GOT3 (cell line): Measurements from ENCODE around the gene UGGT2.
"Not testable (repeated sequence)": the region's sequence is repeated elsewhere in the genome, so short reads cannot be mapped to it uniquely, and the experiment has no call there.

Experiments used
- DNase-seq: peaks from one replicate; lab custom pipeline; 2025; ENCODE audit warnings: mixed read lengths; lab: John Stamatoyannopoulos, UW

UGGT2 gene

DNA sequence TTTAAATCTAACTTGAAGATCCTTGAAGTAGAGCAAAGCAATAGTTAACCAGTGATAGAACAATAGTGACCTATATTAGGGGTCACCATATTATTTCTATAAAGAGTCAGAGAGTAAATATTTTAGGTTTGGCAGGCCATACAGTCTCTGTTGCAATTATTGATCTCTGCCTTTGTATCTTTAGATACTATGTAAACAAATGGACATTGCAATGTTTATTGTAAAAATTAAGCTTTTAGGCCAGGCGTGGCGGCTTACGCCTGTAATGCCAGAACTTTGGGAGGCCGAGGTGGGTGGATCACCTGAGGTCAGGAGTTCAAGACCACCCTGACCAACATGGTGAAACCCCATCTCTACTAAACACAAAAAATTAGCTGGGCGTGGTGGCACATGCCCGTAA is 80.5 kb downstream of the UGGT2 start:
- DNase-seq: not testable (repeated sequence)

DNA sequence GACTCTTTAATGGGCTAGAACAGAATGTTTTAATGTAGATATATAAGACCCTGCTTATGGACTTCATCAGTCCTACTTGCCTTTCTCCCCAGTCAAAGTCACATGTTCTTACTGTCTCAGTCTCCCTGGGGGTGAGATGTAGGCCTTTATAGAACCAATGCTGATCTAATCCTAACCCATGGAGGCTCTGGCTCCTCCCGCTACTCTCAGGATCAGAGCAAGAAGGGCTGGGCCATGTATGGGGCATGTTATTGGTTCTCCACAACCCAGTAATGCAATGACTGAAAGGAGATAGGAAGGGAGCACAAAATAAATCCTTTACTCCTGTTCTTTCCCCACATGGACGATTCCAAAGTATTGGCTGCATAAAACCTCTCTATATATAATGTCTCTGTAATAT is 82.3 kb downstream of the UGGT2 start:
- DNase-seq: no peak

DNA sequence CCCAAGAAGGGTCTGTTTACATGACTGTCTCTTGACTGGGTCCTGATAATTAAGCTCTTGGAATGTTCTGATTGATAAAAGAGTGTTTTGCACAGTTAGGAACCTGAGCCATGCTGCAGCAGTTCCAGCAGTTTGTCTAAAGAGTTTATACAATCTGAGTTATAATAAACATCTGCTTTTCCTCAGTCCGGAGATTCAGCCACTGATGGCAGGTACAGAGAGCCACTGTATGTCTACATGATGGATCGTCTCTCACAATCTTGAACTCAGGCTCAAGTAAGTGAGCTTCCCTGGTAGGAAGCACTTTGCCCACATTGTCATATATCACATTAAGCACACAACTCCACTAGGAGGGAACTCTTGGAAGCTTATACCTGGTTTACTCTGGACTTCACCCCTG is 84.3 kb downstream of the UGGT2 start:
- no peak for DNase-seq

GRCh38 chr13:95957331-95957730 is 95.9 kb downstream of the UGGT2 start:
- no peak for DNase-seq

- DNase-seq: no peak
Measured at GRCh38 chr13:95956589-95957148, 96.5 kb downstream of the UGGT2 start.

DNA sequence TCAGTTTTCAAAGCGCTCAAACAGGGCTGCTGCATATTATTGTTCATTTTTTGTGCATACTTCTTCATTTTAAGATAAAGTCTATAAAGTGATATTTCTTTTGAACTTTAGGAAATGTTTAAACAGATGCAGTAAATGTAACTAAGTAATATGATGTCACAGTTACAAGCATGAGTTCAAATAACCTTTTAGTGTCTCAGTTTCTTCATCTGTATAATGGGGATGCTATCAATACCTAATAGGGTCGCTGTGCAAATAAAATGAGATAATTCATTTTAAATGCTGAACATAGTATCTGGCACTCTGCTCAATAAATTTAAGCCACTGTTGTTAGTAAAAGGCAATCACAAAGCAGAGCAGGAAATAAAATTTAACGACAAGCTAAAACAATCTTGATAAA is 97.5 kb downstream of the UGGT2 start:
- DNase-seq: no peak

DNA sequence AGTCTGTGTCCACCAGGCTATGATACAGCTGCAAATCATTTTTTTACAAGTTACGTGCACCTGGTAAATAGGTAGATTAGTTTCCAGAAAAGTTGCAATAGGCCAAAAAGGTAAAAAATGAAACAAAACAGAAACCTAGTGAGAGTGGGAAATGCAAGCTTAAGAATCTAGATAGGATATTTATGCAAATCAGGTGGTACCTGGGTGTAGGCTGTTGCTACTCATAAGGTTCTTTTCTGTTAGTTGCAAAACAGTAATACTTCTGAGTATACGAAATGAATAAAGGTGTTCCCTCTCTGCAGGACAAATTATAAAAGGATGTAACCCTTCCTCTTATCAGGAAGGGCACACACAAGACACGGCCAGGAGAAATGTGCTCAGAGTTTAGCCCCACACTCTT is 97.9 kb downstream of the UGGT2 start:
- DNase-seq: no peak

GRCh38 chr13:95954266-95954665 is 98.9 kb downstream of the UGGT2 start:
- no peak for DNase-seq

DNA sequence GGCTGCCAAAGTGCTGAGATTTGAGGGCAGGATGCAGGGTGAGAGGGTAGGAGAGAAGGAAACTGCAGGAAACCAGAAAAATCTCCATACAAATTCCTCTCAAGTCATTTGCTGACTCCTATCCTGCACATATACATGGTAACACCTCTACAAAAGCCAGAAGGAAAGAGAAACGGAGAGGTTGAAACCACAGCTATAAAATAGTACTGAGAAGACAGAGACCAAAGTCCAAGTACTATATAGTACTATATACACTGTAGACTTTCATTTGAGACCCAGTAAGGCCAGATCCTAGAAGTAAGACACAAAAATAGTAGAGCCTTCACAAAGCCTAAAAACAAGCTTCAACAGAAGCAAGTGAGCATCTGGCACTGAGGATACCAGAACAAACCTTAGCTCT is 103.1 kb downstream of the UGGT2 start:
- no peak for DNase-seq

DNA sequence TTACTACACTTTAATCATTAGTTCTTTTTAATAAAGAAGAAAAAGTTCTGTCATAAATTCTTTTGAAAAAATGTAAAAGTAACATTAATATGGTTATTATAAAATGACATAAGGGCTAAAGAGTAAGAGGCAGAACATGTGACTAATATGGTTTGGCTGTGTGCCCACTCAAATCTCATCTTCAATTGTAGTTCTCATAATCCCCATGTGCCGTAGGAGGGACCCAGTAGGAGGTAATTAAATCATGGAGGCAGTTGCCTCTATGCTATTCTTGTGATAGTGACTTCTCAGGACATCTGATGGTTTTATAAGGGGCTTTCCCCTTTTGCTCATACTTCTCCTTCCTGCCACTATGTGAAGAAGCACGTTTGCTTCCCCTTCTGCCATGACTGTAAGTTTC is 104.5 kb downstream of the UGGT2 start:
- no peak for DNase-seq

DNA sequence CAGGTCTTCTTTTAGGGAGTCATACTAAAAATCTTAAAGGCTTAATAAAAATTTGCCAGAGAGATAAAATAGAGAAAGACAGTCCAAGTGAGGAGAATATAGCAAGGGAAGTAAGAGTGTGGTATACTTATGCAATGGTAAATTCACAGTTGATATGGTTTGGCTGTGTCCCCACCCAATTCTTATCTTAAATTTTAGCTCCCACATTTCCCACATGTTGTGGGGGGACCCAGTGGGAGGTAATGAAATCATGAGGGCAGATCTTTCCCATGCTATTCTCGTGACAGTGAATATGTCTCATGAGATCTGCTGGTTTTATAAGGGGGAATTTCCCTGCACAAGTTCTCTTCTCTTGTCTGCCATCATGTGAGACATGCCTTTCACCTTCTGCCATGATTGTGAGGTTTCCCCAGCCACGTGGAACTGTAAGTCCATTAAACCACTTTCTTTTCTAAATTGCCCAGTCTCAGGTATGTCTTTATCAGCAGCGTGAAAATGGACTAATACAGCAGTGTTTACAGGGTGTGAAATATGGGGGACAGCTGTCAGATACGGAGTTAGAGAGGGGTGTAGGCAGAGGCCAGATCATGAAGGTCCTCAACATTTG is 115.4 kb downstream of the UGGT2 start:
- no peak for DNase-seq

- DNase-seq: no peak
Measured at GRCh38 chr13:95931300-95932025, 121.7 kb downstream of the UGGT2 start.

GRCh38 chr13:95929430-95929829 is 123.8 kb downstream of the UGGT2 start:
- no peak for DNase-seq

DNA sequence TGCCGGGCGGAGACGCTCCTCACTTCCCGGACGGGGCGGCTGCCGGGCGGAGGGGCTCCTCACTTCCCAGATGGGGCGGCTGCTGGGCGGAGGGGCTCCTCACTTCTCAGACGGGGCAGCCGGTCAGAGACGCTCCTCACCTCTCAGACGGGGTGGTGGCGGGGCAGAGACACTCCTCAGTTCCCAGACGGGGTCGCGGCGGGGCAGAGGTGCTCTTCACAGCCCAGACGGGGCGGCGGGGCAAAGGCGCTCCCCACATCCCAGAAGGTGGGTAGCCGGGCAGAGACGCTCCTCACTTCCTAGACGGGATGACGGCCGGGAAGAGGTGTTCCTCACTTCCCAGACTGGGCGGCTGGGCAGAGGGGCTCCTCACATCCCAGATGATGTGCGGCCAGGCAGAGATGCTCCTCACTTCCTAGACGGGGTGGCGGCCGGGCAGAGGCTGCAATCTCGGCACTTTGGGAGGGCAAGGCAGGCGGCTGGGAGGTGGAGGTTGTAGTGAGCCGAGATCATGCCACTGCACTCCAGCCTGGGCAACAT is 124.8 kb downstream of the UGGT2 start:
- not testable (repeated sequence) for DNase-seq

GRCh38 chr13:95926231-95926630 is 127.0 kb downstream of the UGGT2 start:
- DNase-seq: no peak

DNA sequence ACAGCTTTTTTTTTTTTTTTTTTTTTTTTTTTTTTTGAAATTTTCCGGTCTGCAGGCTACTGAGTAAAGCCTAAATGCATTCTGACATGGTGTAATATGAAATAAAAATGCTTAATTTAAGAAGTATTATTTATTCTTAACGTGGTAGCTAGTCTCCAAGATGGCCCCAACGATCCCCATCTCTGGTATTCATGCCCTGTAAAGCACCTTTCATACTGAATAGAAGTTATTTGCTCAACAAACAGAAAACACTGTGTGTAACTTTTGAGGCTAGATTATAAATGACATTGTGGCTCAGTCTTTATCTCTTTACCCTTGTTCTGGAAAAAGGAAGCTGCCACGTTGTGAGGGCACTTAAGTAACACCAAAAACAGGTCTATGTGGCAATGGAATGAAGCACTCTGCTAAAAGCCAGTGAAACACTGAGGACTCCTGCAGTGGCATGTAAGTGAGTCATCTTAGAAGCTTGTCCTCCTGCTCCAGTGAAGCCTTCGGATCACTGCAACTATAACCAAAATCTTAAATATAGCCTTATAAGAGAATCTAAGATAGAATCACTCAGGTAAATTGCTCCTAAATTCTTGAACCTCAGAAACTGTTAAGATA is 128.7 kb downstream of the UGGT2 start:
- DNase-seq: no peak

- DNase-seq: no peak
Measured at GRCh38 chr13:95921485-95921884, 131.7 kb downstream of the UGGT2 start.

- DNase-seq: no peak
Measured at GRCh38 chr13:95920485-95920884, 132.7 kb downstream of the UGGT2 start.

DNA sequence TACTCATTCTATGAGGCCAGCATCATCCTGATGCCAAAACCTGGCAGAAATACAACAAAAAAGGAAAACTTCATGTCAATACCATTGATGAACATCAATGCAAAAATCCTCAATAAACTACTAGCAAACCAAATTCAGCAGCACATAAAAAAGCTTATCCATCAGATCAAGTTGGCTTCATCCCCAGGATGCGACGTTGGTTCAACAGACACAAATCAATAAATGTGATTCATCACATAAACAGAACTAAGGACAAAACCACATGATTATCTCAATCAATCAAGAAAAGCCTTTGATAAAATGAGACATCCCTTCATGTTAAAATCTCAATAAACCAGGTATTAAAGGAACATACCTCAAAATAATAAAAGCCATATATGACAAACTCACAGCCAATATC is 134.3 kb downstream of the UGGT2 start:
- no peak for DNase-seq

- DNase-seq: no peak
Measured at GRCh38 chr13:95914991-95915501, 138.2 kb downstream of the UGGT2 start.

DNA sequence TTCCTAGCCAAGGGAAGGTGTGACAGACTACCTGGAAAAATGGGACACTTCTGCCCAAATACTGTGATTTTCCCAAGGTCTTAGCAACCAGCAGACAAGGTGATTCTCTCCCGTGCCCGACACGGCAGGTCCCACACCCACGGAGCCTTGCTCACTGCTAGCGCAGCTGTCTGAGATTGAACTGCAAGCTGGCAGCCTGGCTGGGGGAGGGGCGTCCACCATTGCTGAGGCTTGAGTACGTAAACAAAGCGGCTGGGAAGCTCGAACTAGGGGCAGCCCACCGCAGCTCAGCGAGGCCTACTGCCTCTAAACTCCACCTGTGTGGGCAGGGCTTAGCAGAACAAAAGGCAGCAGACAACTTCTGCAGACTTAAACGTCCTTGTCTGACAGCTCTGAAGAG is 146.2 kb downstream of the UGGT2 start:
- no peak for DNase-seq

DNA sequence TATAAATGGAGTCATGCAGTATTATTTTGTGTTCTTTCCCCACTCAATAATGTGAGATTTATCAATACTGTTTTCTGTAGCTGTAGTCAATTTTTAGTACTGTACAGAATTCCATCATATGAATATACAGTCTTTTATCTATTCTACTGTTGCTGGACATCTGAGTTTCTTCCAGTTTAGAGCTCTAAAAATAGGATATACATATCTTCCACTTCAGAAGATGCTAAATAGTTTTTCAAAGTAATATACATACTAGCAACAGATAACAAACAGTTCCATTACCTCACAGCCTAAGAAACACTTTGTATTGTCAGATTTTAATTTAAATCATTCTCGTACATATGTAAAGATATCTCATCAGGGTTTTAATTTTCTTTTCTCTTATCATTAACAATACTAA is 149.6 kb downstream of the UGGT2 start:
- DNase-seq: no peak

- DNase-seq: no peak
Measured at GRCh38 chr13:95902741-95903140, 150.5 kb downstream of the UGGT2 start.
